GM19099 (cell line): ENCODE results near the gene ZNF628.
A peak's percentile ranks its signal among the peaks of the same experiment; 100 is the strongest.

Experiments
- POLR2A ChIP-seq: IDR thresholded peaks from 3 replicates; pipeline ENCODE4 v1.6.1; 2011; ENCODE audit warnings: low read depth; ENCODE audit not compliant: insufficient read length; ENCODE audit errors: extremely low read depth

ZNF628 gene

DNA sequence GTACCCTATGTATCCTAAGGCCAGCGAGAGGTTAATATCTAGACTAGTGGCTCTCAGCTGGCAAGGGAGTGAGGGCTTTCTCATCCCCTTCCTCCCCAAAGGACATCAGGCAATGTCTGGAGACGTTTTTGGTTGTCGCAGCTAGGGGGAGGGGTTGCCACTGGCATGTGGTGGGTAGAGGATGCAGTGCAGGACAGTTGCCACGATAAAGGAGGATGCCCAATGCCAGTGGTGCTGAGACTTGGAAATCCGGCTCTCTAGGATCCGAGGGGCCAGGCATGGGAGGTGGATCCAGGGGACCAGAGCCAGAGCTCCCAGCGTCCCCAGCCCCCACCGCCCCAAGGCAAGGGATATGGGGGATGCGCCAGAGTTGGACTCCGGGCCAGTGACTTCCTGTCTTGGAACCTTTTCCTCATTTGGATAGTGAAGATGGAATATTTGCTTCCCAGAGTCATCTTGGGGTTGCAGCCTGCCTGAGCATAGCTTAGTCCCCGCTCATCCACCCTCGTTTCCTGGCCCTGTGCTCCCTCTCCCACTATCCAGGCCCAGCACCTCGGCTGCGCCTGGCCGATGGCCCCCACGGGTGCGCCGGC lies 16.7 kb downstream of the ZNF628 start:
- TF ChIP-seq POLR2A = no peak

DNA sequence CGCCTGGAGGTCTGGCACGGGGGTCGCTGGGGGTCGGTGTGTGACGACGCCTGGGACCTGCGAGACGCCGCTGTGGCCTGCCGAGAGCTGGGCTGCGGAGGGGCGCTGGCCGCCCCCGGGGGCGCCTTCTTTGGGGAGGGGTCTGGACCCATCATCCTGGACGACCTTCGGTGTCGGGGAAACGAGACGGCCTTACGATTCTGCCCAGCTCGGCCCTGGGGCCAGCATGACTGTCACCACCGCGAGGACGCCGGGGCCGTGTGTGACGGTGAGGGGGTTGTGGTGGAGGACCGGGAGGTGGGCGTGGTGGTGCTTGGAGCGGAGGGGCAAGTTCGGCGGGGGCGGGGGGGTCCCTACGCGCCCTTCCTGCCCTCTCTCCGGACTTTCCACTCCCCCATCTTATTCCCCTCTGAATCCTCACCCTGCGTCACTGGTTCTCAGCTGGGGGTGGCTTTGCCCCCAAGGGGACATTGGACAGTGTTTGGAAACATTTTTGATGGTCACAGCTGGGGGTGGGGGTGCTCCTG lies 17.3 kb downstream of the ZNF628 start:
- TF ChIP-seq POLR2A = no peak

DNA sequence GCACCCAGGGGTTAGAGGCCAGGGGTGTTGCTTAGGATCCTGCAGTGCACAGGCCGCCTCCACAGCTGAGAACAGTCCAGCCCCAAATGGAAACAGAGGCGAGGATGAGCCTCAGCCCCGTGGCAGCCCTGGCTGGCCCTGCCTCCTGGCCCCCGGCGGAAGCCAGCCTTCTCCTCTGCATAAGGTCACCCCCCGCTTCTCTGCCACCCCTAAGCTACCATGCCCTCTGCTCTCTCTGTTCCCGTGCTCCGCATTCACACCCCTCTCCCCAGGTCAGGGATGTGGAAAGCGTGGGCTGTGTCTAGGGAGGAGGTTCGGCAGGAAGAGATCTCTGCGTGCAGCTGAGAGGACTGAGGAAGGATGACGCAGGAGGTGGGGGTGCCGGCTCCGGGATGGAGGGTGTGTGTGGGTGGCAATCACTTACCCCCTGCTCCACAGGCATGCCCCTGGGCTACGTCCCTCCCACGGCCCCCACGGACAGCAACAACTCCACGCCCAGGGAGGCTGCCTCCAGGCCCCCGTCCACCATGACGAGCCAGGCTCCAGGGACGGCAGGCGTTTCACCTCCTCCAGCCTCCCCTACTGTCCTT lies 17.9 kb downstream of the ZNF628 start:
- TF ChIP-seq POLR2A = no peak

DNA sequence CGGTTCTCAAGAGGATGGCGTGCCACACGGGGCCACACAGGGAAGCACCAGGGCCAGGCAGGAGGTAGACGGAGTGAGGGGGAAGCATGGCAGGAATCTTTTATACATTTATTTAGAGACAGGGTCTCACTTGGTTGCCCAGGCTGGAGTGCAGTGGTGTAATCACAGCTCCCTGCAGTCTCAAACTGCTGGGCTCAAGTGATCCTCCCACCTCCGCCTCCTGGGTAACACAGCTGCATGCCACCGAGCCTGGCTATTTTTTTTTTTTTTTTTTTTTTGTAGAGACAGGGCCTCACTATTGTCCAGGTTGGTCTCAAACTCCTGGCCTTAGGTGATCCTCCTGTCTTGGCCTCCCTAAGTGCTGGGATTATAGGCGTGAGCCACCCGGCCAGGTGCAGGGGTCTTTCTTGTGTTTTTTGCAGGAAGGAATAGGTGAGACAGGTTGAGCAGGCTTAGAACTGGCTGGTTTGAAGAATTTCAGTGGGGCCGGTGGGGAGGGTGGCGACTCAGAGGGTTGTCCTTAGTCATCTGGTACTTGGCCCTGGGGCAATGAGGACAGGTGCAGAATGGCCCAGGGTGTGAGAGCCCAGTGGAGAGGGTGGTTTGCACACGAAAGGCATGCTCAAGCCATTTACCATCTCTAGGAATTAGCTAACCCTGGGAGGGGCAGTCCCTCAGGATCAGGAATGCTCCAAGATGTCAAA lies 19.4 kb downstream of the ZNF628 start:
- TF ChIP-seq POLR2A = no peak

DNA sequence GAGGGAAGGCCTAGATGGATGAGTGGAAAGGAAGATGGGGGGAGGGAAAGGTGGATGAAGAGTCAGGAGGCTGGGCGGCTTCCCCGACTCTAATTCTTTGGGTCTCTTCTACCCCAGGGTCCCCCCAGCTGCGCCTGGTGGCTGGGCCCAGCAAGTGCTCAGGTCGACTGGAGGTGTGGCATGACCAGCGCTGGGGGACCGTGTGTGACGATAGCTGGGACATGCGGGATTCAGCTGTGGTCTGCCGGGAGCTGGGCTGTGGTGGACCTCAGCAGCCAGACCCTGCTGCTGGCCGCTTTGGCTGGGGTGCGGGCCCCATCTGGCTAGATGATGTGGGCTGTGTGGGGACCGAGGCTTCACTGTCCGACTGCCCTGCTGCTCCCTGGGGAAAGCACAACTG lies 21.3 kb downstream of the ZNF628 start:
- no peak for TF ChIP-seq POLR2A

DNA sequence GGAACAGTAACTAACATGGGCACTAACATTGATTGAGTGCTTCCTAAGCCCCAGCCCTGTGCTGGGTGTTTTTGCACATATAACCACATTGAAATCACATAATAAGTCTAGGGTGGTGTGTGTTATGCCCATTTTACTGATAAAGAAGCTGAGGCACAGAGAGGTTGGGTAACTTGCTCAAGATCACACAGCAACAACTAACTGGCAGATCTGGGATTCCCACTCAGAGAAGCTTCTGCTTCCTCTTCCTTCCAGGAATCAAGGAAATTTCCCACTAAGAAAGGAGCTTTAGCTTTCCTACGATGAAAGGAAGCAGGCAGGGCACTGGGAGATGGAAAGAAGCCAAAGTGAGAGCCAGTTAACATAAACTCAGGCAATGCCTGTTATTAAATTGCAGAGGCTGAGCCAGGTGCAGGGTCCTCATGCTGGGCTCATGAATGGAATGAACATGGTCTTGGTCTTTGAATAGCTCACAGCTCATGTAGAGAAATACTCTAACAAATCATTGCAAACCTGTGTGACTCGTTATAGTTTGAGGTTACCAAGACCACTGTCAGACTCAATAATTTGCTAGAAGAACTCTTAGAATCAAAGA lies 21.9 kb downstream of the ZNF628 start:
- no peak for TF ChIP-seq POLR2A

DNA sequence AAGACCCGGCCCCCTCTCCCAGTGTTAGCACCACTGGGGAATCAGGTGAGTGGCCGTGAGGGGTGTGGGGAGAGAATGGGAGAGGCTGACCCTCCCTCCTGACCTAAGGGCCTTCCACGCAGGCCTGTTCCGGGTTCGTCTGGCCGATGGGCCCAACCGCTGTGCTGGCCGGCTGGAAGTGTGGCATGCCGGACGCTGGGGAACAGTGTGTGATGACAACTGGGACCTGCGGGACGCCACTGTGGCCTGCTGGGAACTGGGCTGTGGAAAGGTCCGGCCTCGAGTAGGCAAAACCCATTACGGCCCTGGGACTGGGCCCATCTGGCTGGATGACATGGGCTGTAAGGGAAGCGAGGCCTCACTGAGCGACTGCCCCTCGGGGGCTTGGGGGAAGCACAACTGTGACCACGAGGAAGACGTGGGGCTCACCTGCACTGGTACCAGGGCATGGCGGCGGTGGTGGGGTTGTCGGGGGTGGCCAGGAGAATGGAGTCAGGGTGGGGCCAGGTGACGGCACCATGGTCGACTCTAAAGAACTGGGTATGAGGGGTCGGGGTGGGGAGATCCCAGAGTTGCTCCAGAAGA lies 24.0 kb downstream of the ZNF628 start:
- TF ChIP-seq POLR2A = no peak

DNA sequence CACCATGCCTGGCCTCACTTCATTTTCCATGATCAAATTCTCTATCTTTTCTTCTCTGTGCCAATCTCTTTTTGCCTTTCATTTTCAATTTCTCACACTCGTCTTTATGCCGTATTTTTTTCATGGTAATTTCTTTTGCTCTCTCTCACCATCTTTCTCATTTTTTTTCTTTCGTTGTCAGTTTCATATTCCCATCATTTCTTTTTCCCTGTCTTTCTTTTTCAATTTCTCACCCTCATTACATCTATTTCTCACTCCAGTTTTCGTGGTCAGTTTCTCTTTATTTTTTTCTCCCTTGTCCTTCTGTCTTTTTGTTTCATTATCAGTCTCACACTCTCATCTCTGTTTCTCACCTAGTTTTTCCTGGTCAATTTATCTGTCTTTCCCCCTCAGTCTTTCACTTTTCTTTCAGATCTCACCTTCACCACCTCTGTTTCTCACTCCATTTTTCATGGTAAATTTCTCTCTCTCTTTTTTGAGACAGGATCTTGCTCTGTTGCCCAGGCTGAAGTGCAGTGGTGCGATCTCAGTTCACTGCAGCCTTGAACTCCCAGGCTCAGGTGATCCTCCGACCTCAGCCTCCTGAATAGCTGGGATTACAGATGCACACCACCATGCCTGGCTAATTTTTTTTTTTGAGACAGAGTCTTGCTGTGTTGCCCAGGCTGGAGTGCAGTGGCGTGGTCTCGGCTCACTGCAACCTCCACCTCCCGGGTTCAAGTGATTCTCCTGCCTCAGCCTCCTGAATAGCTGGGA lies 26.0 kb downstream of the ZNF628 start:
- no peak for TF ChIP-seq POLR2A

DNA sequence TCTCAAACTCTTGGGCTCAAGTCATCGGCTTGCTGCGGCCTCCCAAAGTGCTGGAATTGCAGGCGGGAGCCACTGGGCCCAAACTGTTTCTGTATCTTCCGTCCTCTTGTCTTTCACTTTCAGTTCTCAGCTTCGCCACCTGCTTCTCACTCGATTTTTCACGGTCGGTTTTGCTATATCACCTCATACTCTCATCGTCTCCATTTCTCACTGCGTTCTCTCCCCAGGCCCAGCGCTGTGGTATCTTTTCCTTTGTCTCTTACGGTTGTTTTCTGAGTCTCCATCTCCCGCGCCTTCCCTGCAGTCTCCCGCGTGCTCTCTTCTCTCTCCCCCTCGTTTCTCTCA lies 26.7 kb downstream of the ZNF628 start:
- TF ChIP-seq POLR2A = no peak

DNA sequence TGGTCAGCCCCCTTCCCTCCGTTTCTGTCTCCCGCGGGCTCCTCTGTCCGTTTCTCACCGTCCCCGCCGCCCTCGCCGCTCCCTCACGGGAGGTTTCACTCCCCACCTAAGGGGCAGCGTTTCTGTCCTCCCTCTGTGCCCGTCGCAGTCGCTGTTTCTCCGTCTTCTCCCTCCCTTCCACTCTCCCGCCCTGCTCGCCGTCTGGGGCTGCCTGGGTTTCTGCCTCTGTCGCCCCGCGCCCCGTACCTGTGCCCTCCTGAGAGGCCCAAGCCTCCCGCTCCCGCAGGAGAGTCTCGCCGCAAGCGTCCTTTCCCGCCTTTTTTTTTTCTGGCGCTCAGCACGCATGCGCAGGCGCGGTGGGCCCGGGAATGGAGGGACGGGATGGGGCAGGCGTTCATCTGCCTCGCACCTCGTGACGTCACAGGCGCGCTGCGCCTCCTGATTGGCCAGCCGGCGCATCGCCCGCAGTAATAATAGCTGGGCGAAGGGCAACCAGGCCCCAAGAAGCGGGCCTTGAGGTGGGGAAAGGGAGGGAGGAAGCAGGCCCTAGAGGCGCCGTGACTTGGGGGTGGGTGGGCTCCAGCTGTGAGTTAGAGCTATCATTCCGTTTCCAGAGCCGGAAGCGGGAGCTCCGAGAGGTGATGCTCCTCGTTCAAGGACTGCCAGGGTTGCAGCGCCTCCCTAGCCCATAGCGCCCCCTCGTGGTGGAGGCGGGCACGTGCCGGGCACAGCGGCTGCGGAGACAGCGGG lies 27.3 kb downstream of the ZNF628 start:
- TF ChIP-seq POLR2A = peak; percentile 31

DNA sequence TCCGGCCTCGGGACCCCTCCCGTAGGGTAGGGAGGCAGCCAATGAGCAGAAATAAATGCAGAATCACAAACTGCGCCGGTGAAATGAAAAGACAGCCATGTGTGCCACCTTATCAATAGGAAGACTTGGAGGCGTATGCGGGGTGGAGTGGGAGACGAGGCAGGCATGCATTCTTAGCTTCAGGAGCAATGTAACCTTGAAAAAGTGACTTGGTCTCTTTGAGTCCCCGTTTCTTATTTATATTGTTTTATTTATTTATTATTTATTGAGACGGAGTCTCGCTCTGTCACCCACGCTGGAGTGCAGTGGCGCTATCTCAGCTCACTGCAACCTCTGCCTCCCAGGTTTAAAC lies 27.8 kb downstream of the ZNF628 start:
- no peak for TF ChIP-seq POLR2A

DNA sequence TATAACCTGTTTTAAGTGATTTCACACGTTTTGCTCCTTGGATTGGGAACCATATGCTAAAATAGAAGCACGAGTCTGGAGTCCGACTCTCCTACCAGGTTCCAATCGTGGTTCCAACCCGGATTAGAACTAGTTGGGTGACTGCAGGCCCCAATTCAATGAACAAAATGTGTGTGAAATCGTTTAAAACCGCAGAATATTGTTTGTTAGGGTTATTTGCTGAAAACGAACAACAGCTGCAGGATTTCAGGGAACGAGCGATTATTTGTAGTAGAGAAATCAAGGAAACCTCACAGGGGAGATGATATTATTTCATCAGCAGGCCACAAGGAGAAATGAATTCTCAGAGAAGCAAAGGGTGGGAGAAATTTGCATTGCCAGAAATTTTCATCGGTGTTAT lies 28.6 kb downstream of the ZNF628 start:
- TF ChIP-seq POLR2A = no peak

DNA sequence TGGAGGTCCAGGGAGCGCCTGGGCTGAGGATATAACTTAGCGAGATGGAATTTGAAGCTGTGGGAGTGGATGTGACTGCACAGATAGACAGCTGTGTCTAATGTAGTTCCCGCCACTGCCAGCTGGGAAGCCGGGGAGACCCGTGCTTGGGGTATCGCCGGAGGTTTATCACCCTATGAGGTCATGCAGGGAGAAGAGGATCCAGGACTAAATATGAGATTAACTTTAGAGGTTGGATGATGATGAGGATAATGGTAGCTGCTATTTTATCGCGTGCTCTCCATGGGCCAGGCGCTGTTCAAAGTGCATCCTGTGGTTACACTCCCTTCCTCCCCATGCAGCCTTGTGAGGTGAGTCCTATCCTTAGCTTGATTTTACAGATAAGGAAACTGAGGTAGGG lies 31.7 kb downstream of the ZNF628 start:
- no peak for TF ChIP-seq POLR2A
